Ovary (tissue), 9 donors: ENCODE results near the gene NKAPL. TPM values are rescaled to one million over a fixed set of nuclear protein-coding genes. Genes with fewer than 3 reads are reported as not detected.

ENCODE experiments used
- DNase-seq, 5 donors: peaks; one replicate each; pipeline ENCODE4 v3.0.0-alpha.2; 2019 to 2020
- H3K27ac ChIP-seq, 2 donors: fragments of 200-600 bp; one replicate each; pipeline versions ENCODE4 v1.5.1 to v1.8.0; 2019 to 2022
- H3K27me3 ChIP-seq: fragments of 200-600 bp; one replicate; pipeline ENCODE4 v1.8.0; 2022
- H3K36me3 ChIP-seq: fragments of 200-600 bp; sonication (generic); one replicate; pipeline ENCODE4 v1.5.1; 2019
- H3K4me1 ChIP-seq: one replicate; pipeline ENCODE4 v1.8.1; 2013; ENCODE audit warnings: mild to moderate bottlenecking, moderate library complexity; ENCODE audit not compliant: insufficient read depth
- H3K4me3 ChIP-seq: fragments of 200-600 bp; sonication (generic); one replicate; pipeline ENCODE4 v1.5.1; 2017
- H3K9me3 ChIP-seq, 2 donors: fragments of 200-600 bp in 1 of 2; sonication (generic) in 1 of 2; one replicate each; pipeline versions ENCODE4 v1.5.1 to v1.8.1; 2013 to 2019; ENCODE audit warnings: mild to moderate bottlenecking in 1 of 2, moderate library complexity in 1 of 2
- EP300 ChIP-seq: sonication (generic); formaldehyde crosslinking; IDR thresholded peaks from one replicate; pipeline ENCODE4 v1.6.1; 2017; ENCODE audit warnings: antibody characterized with exemption
- POLR2A ChIP-seq: fragments of 450-650 bp; IDR thresholded peaks from one replicate; pipeline ENCODE4 v1.6.1; 2017; ENCODE audit warnings: antibody characterized with exemption, mild to moderate bottlenecking, moderate library complexity
- whole genome bisulfite sequencing, 3 donors: extraction: QIAGEN DNeasy Blood & Tissue Kit in 1 of 3; methylation state at CpG; one replicate each; pipeline versions ENCODE4 v1.1.5 to v1.1.7; 2013 to 2017; 5-methylcytosine and 5-hydroxymethylcytosine counted together
- intact Hi-C, 4 donors: fragments of 100-400 bp; cut with DNase I; formaldehyde crosslinking; loops; one replicate each; pipeline versions ENCODE4 v1.11.0 to v1.15.1; 2022 to 2023
- polyA plus RNA-seq, 2 donors: library from polyadenylated mRNA; stranded (reverse); fragments of 200-250 nt in 1 of 2; fragments of 350-450 nt in 1 of 2; fragmentation: Illumina TruSeq in 1 of 2; extraction: RNeasy Lipid Tissue Mini Kit (QIAGEN cat#74804) in 1 of 2; gene quantifications; one replicate each; pipeline ENCODE4 v1.2.3, GENCODE V29; 2013 to 2014
- total RNA-seq, 7 donors: library from RNA; depleted of rRNA in 2 of 7; stranded (reverse); fragments of >200 nt in 2 of 7; fragmentation: NEBNext Ultra II Directional in 3 of 7; extraction: Animal tissue kit (Norgen Biotek cat#: 25700) in 3 of 7; gene quantifications; one replicate each; pipeline versions ENCODE4 v1.1.0 to v1.2.4, GENCODE V29; 2016 to 2023
- TF ChIP-seq, protein P1 (sequence below), 3 donors: fragments of 450-650 bp in 2 of 3; fragments of 200-600 bp in 1 of 3; IDR thresholded peaks; one replicate each; pipeline versions ENCODE4 v1.5.1 to v1.8.0; 2016 to 2022; ENCODE audit warnings: antibody characterized with exemption in 3 of 3, mild to moderate bottlenecking in 1 of 3
- donor health status: DM: no; HTN: no; CAD: no; lungs with moderate emphysema.
- donor health status: DM: no; HTN: no; CAD: no.
- donor health status: Bipolar disorder and iron deficiency.
- donor health status: DM: yes; HTN: yes; CAD: no.
- donor health status: DM: no; HTN: no; CAD: no.
- donor health status: DM: yes; HTN: yes; CAD: no.

Gene NKAPL
- total and polyA plus RNA-seq, 9 donors, result 0.34 to 2.4 (median 1.6) TPM

DNA sequence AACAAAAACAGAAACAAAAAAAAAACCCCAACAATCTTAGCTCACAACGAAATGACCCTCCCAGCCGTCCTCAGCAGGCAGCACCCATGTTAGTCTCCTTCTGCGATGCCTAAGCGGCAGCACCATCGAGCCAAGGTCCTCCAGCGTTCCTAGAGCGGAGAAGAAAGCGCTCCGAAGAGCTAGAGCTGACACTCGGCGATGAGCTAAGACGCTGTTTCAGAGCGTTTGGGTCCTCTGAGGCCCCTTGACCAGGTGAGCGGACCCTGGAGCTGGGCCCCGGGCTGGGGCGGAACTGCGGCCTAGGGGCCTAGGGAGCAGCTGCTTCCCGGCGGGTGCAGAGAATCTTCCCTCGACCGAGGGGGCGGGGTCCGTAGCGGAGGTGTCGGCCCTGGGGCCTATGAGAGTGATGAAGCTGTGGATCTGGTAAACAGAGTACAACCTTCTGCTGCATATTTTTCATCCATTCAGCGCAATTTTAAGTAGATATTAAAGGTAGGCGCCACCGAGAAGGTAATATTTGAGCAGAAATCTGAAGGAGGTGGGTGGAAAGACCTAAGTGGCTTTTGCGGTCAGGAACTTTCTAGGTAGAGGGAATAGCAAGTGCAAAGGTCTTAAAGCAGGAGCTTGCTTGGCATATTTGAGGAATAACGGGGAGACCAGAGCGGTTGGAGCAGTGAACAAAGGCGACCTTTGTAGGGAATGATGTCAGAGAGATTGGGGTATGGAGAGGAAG is 8.0 kb downstream of the NKAPL start, which contains the start of gene ZSCAN26:
Gene ZSCAN26 (plus strand): TSS at position 182 of the 733 bp plus-strand sequence. CDS start 4,777 bp downstream, outside the sequence.
- H3K36me3 ChIP-seq, result no peaks in the 10 kb centered on the region
- peak within 1 kb of the TSS; percentile 77 for H3K27ac ChIP-seq
- peak; percentile 81 to 92 (median 86) for DNase-seq
- no peaks in the 10 kb centered on the region for H3K27me3 ChIP-seq
- peak within 1 kb of the TSS; percentile 86 for H3K4me3 ChIP-seq
- H3K4me1 ChIP-seq, result peaks cover 1% of the 10 kb centered on the region
- H3K9me3 ChIP-seq, result no peaks in the 10 kb centered on the region
- 0 to 1% (median 0%) methylated on average over 29 to 32 of the region's 32 CpGs for WGBS, 3 donors
- intact Hi-C loops, result loop anchor here in 1 of 4 donors (10.0 kb wide), 1 partner anchor 88 kb away; no protein-coding TSS in a partner anchor
- TF ChIP-seq POLR2A (peak; percentile 37), EP300 (no peak)
- TF ChIP-seq, protein P1, sequence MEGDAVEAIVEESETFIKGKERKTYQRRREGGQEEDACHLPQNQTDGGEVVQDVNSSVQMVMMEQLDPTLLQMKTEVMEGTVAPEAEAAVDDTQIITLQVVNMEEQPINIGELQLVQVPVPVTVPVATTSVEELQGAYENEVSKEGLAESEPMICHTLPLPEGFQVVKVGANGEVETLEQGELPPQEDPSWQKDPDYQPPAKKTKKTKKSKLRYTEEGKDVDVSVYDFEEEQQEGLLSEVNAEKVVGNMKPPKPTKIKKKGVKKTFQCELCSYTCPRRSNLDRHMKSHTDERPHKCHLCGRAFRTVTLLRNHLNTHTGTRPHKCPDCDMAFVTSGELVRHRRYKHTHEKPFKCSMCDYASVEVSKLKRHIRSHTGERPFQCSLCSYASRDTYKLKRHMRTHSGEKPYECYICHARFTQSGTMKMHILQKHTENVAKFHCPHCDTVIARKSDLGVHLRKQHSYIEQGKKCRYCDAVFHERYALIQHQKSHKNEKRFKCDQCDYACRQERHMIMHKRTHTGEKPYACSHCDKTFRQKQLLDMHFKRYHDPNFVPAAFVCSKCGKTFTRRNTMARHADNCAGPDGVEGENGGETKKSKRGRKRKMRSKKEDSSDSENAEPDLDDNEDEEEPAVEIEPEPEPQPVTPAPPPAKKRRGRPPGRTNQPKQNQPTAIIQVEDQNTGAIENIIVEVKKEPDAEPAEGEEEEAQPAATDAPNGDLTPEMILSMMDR (IDR thresholded peaks at IDR 0.05), result no peak

DNA sequence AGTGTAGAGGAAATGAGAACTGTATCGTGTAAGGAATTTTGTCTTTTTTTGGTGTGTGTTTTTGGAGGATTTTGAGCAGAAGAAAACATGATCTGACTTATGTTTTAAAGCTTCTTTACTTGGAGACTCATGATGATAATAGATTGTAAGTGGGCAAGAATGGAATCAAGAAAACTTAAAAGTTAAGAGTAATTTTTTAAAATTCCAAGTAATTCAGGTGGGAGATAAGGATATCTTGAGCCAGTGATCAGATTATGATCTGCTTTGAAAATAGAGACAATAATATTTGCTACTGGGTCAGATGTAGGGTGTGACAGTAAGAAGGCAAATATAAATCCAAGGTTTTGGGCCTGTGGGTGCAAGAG is 8.6 kb downstream of the NKAPL start:
- H3K9me3 ChIP-seq, result no peaks in the 10 kb centered on the region
- DNase-seq, result no peak
- H3K36me3 ChIP-seq, result no peaks in the 10 kb centered on the region
- no peaks in the 10 kb centered on the region for H3K27me3 ChIP-seq
- WGBS, 3 donors, result 3 to 4% (median 3%) methylated on average over 1 of the region's 1 CpG
- intact Hi-C loops, result loop anchor here in 1 of 4 donors (10.0 kb wide), 1 partner anchor 87 kb away; no protein-coding TSS in a partner anchor
- H3K4me1 ChIP-seq, result peaks cover 1% of the 10 kb centered on the region
- peak overlapping the region; percentile 86 for H3K4me3 ChIP-seq
- peak overlapping the region in 1 of 2 donors; percentile 77 for H3K27ac ChIP-seq
- TF ChIP-seq, protein P1 (IDR thresholded peaks at IDR 0.05), result no peak
- TF ChIP-seq POLR2A, result no peak
- no peak for TF ChIP-seq EP300

DNA sequence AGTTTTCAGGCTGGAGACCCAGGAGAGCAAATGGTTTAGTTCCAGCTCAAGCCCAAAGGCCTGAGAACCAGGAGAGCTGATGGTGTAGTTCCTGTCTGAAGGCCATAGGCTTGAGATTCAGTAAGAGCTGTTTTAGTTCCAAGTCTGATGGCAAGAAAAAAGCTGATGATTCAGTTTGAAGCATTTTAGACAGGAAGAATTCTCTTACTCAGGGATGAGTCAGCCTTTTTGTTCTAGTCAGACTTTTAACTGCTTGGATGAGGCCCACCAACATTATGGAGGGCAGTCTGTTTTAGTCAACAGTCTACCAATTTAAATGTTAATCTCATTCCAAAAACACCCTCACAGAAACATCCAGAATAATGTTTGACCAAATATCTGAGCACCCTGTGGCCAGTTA is 10.4 kb downstream of the NKAPL start:
- TF ChIP-seq POLR2A (no peak), EP300 (no peak)
- TF ChIP-seq, protein P1 (IDR thresholded peaks at IDR 0.05), result no peak
- Histone ChIP-seq H3K4me1 (peaks cover 1% of the 10 kb centered on the region), H3K27ac (no peak overlapping the region), H3K36me3 (peaks cover 5% of the 10 kb centered on the region), H3K4me3 (no peak overlapping the region), H3K9me3 (no peaks in the 10 kb centered on the region), H3K27me3 (no peaks in the 10 kb centered on the region)
- no peak for DNase-seq
- intact Hi-C loops, result loop anchor here in 1 of 4 donors (10.0 kb wide), 1 partner anchor 85 kb away; no protein-coding TSS in a partner anchor

DNA sequence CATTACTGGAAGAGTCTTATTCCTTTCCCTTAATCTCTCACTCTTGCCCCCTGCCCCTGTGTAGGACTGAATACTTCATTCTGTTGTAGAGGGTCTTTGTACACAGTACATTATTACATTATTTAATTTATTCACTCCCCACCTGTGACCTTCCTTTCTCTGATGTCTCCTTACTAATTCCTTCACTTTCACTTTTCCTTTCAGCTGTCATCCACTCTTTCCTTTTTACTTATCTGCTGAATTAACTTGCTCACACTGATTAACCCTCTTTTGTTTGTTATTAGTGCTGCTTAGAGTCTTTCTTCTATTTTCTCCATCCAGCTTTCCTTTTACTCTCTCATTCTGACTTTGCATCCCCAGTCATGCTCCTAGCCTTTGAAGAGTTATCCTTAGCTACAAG is 15.8 kb downstream of the NKAPL start:
- intact Hi-C loops, result loop anchor here in 1 of 4 donors (10.0 kb wide), 1 partner anchor 50 kb away; no protein-coding TSS in a partner anchor
- no peak overlapping the region for H3K27ac ChIP-seq
- TF ChIP-seq POLR2A (no peak), EP300 (no peak)
- TF ChIP-seq, protein P1 (IDR thresholded peaks at IDR 0.05), result no peak
- H3K4me3 ChIP-seq, result no peak overlapping the region
- no peaks in the 10 kb centered on the region for H3K4me1 ChIP-seq
- peaks cover 0 to 9% of the 10 kb centered on the region in 2 donors for H3K9me3 ChIP-seq
- H3K27me3 ChIP-seq, result no peaks in the 10 kb centered on the region
- no peak for DNase-seq
- H3K36me3 ChIP-seq, result peaks cover 5% of the 10 kb centered on the region
